ENCODE measurements around the gene RRP7A. TPM values are rescaled to one million over a fixed set of nuclear protein-coding genes. Genes with fewer than 3 reads are reported as not detected.
A peak's percentile ranks its signal among the peaks of the same experiment; 100 is the strongest.
"Not testable (repeated sequence)": the region's sequence is repeated elsewhere in the genome, so short reads cannot be mapped to it uniquely, and the experiment has no call there.

Gene RRP7A
- total RNA-seq, 1 donor from 2014 or later: 44.8 TPM

- no peak for DNase-seq (ENCODE audit: low spot score)
These were observed 16.6 kb upstream of the RRP7A start for GRCh38 chr22:42536166-42536565.

- DNase-seq (ENCODE audit: low spot score): not testable (repeated sequence)
These were observed 15.6 kb upstream of the RRP7A start for GRCh38 chr22:42535082-42535731.

- DNase-seq (ENCODE audit: low spot score): no peak
These were observed 14.0 kb upstream of the RRP7A start for GRCh38 chr22:42533638-42533977.

- not testable (repeated sequence) for DNase-seq (ENCODE audit: low spot score)
These were observed 11.9 kb upstream of the RRP7A start for GRCh38 chr22:42531401-42532084.

GRCh38 chr22:42529435-42529834 is 9.8 kb upstream of the RRP7A start:
- not testable (repeated sequence) for DNase-seq (ENCODE audit: low spot score)

GRCh38 chr22:42528591-42529307 is 9.2 kb upstream of the RRP7A start:
- DNase-seq (ENCODE audit: low spot score): no peak

- DNase-seq (ENCODE audit: low spot score): no peak
These were observed 3.0 kb upstream of the RRP7A start for GRCh38 chr22:42522546-42522945.

- no peak for DNase-seq (ENCODE audit: low spot score)
These were observed 1.6 kb upstream of the RRP7A start for GRCh38 chr22:42521228-42521546.

- DNase-seq (ENCODE audit: low spot score): not testable (repeated sequence)
These were observed 715 bp downstream of the RRP7A start for GRCh38 chr22:42518638-42519524.

- not testable (repeated sequence) for DNase-seq (ENCODE audit: low spot score)
These were observed 2.5 kb downstream of the RRP7A start for GRCh38 chr22:42517103-42517502.

- no peak for DNase-seq (ENCODE audit: low spot score)
These were observed 3.7 kb downstream of the RRP7A start for GRCh38 chr22:42515896-42516295.

GRCh38 chr22:42515304-42515703 is 4.3 kb downstream of the RRP7A start:
- not testable (repeated sequence) for DNase-seq (ENCODE audit: low spot score)

GRCh38 chr22:42514331-42514730 is 5.3 kb downstream of the RRP7A start:
- not testable (repeated sequence) for DNase-seq (ENCODE audit: low spot score)

- DNase-seq (ENCODE audit: low spot score): not testable (repeated sequence)
These were observed 7.2 kb downstream of the RRP7A start for GRCh38 chr22:42512273-42512990.

GRCh38 chr22:42511401-42511891 is 8.2 kb downstream of the RRP7A start:
- no peak for DNase-seq (ENCODE audit: low spot score)

- no peak for DNase-seq (ENCODE audit: low spot score)
These were observed 10.0 kb downstream of the RRP7A start for GRCh38 chr22:42509548-42509947.

- not testable (repeated sequence) for DNase-seq (ENCODE audit: low spot score)
These were observed 10.6 kb downstream of the RRP7A start for GRCh38 chr22:42508975-42509364.

- not testable (repeated sequence) for DNase-seq (ENCODE audit: low spot score)
These were observed 11.1 kb downstream of the RRP7A start for GRCh38 chr22:42508327-42508974.

- no peak for DNase-seq (ENCODE audit: low spot score)
These were observed 18.8 kb downstream of the RRP7A start for GRCh38 chr22:42500836-42501179.

- peak; percentile 93 for DNase-seq (ENCODE audit: low spot score)
These were observed 19.3 kb downstream of the RRP7A start for GRCh38 chr22:42500161-42500835.
